GM15510 (cell line): Measurements from ENCODE around the gene ZC3H7B.

ENCODE experiments used
- POLR2A ChIP-seq: IDR thresholded peaks from 3 replicates; pipeline ENCODE4 v1.6.1; 2011; ENCODE audit warnings: borderline replicate concordance; ENCODE audit not compliant: insufficient read length; ENCODE audit errors: extremely low read depth

The ZC3H7B gene

GRCh38 chr22:41305646-41306045 lies 4.3 kb downstream of the ZC3H7B start:
- no peak for TF ChIP-seq POLR2A

GRCh38 chr22:41308054-41308453 lies 6.7 kb downstream of the ZC3H7B start:
- no peak for TF ChIP-seq POLR2A

GRCh38 chr22:41308544-41308947 lies 7.2 kb downstream of the ZC3H7B start:
- no peak for TF ChIP-seq POLR2A

- no peak for TF ChIP-seq POLR2A
Observed at GRCh38 chr22:41310336-41310735, 9.0 kb downstream of the ZC3H7B start.

- no peak for TF ChIP-seq POLR2A
Observed at GRCh38 chr22:41311487-41311886, 10.2 kb downstream of the ZC3H7B start.

- TF ChIP-seq POLR2A, result no peak
Observed at GRCh38 chr22:41314821-41315220, 13.5 kb downstream of the ZC3H7B start.

GRCh38 chr22:41315586-41315985 lies 14.3 kb downstream of the ZC3H7B start:
- no peak for TF ChIP-seq POLR2A

- no peak for TF ChIP-seq POLR2A
Observed at GRCh38 chr22:41320416-41321240, 19.3 kb downstream of the ZC3H7B start.

GRCh38 chr22:41324821-41325528 lies 23.6 kb downstream of the ZC3H7B start:
- TF ChIP-seq POLR2A, result no peak

- TF ChIP-seq POLR2A, result no peak
Observed at GRCh38 chr22:41327124-41327523, 25.8 kb downstream of the ZC3H7B start.

GRCh38 chr22:41330169-41330568 lies 28.8 kb downstream of the ZC3H7B start:
- no peak for TF ChIP-seq POLR2A

GRCh38 chr22:41332217-41332939 lies 31.1 kb downstream of the ZC3H7B start:
- TF ChIP-seq POLR2A, result no peak

GRCh38 chr22:41333806-41334205 lies 32.5 kb downstream of the ZC3H7B start:
- no peak for TF ChIP-seq POLR2A

- no peak for TF ChIP-seq POLR2A
Observed at GRCh38 chr22:41334215-41334614, 32.9 kb downstream of the ZC3H7B start.

GRCh38 chr22:41334951-41335635 lies 33.8 kb downstream of the ZC3H7B start:
- no peak for TF ChIP-seq POLR2A
